DND-41 (cell line): Measurements from ENCODE around the gene MIP.
A peak's percentile ranks its signal among the peaks of the same experiment; 100 is the strongest.
"Not testable (repeated sequence)": the region's sequence is repeated elsewhere in the genome, so short reads cannot be mapped to it uniquely, and the experiment has no call there.

Experiments
- ATAC-seq: fragments of 200-7000 bp; cut with Tn5 transposase; 3 replicates; pipeline ENCODE4 v1.9.1; 2021; ENCODE audit warnings: low read depth; ENCODE audit not compliant: insufficient read depth
- DNase-seq: peaks from one replicate; pipeline ENCODE4 v3.0.0-alpha.2; 2020
- H2AFZ ChIP-seq: 2 replicates; pipeline ENCODE4 v1.6.0; 2012; ENCODE audit warnings: low read depth, low read length
- H3K27ac ChIP-seq: 2 replicates; pipeline ENCODE4 v1.5.1; 2012; ENCODE audit warnings: low read length, inconsistent platforms
- H3K27me3 ChIP-seq: fragments of 200-600 bp; sonication (generic); 2 replicates; pipeline ENCODE4 v1.6.0; 2012; ENCODE audit warnings: low read length, mild to moderate bottlenecking, inconsistent platforms; ENCODE audit not compliant: insufficient read depth, poor library complexity
- H3K36me3 ChIP-seq: 2 replicates; pipeline ENCODE4 v1.5.1; 2012; ENCODE audit warnings: low read length, inconsistent platforms; ENCODE audit not compliant: insufficient read depth
- H3K4me1 ChIP-seq: 2 replicates; pipeline ENCODE4 v1.5.1; 2012; ENCODE audit warnings: mild to moderate bottlenecking, low read length; ENCODE audit not compliant: insufficient read depth
- H3K4me2 ChIP-seq: 2 replicates; pipeline ENCODE4 v1.6.0; 2012; ENCODE audit warnings: mild to moderate bottlenecking, moderate library complexity, low read length, inconsistent platforms; ENCODE audit not compliant: insufficient read depth
- H3K4me3 ChIP-seq, 2 experiments: fragments of 200-600 bp in 1 of 2; shearing (Covaris generic) in 1 of 2; 2 replicates each; pipeline ENCODE4 v1.5.1; 2012 to 2016; ENCODE audit warnings: inconsistent platforms in 2 of 2, low read length in 2 of 2, mild to moderate bottlenecking in 2 of 2, low read depth in 1 of 2, moderate library complexity in 1 of 2
- H3K79me2 ChIP-seq: 2 replicates; pipeline ENCODE4 v1.6.0; 2012; ENCODE audit warnings: low read length, inconsistent platforms; ENCODE audit not compliant: insufficient read depth
- H3K9ac ChIP-seq: 2 replicates; pipeline ENCODE4 v1.6.0; 2012; ENCODE audit warnings: low read depth, mild to moderate bottlenecking, inconsistent platforms, low read length, moderate library complexity
- H3K9me3 ChIP-seq: 2 replicates; pipeline ENCODE4 v1.5.1; 2012; ENCODE audit warnings: low read length, moderate library complexity, mild to moderate bottlenecking, inconsistent platforms; ENCODE audit not compliant: insufficient read depth, severe bottlenecking
- H4K20me1 ChIP-seq: 2 replicates; pipeline ENCODE4 v1.6.0; 2012; ENCODE audit warnings: low read length; ENCODE audit not compliant: insufficient read depth
- CTCF ChIP-seq: IDR thresholded peaks from 2 replicates; pipeline ENCODE4 v1.5.1; 2012; ENCODE audit warnings: borderline replicate concordance, low read length, moderate library complexity, mild to moderate bottlenecking; ENCODE audit not compliant: poor library complexity, severe bottlenecking; ENCODE audit errors: extremely low read depth
- EZH2 ChIP-seq: IDR thresholded peaks from 3 replicates; pipeline ENCODE4 v1.6.1; 2012; ENCODE audit warnings: borderline replicate concordance, low read depth, mild to moderate bottlenecking, moderate library complexity, low read length, inconsistent platforms; ENCODE audit not compliant: severe bottlenecking

MIP gene

DNA sequence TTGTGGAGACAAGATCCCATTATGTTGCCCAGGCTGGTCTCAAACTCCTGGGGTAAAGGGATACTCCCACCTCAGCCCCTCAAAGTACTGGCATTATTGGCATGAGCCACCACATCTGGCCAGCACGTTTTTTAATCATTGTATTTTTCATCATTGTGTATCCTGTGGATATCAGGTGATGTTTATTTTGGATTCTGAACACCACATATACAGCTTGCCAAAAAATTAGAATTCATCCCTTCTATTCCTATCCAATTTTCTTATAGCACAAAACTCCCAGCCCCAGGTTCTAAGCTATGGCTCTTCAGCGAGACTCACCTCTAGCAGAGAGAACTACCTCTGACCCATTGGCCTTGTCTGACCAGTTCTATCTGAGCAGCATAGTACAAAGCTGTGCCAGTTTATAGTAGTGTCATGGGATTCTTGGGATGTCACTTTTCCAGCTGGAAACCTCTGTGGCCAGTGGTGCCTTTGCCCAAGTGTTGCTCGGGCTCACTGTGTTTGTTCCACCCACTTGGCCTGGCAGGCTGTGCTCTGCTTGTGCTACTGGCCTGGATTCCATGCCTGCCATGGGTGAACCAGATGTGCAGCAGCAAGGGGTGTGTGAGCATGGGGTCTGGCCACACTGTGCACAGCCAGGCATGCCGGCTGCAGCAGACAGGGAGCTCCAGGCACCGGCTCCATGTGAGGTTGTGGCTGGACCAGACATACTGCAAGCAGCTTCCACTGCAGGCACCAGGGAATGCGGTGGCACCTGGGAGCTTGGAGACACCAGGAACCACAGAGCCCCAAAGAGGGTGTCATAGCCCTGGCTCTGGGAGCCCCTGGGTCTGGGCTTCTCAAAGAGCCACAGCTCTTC, 42.4 kb downstream of the MIP start:
- no peaks in the 10 kb centered on the region for H3K27me3 ChIP-seq
- no peak overlapping the region for H3K4me3 ChIP-seq
- H4K20me1 ChIP-seq, result no peaks in the 10 kb centered on the region; the same call in 1 of the 2 replicates
- H3K9ac ChIP-seq, result no peak overlapping the region
- no peaks in the 10 kb centered on the region for H3K9me3 ChIP-seq
- H3K79me2 ChIP-seq, result no peaks in the 10 kb centered on the region
- no peak overlapping the region for H3K4me2 ChIP-seq
- TF ChIP-seq EZH2 (no peak), CTCF (no peak)
- DNase-seq, result no peak
- no peak overlapping the region for H2AFZ ChIP-seq
- peaks cover 29% of the 10 kb centered on the region for H3K36me3 ChIP-seq
- H3K4me1 ChIP-seq, result no peaks in the 10 kb centered on the region
- H3K27ac ChIP-seq, result no peak overlapping the region
- peak; percentile 18; the same call in 1 of the 3 replicates for ATAC-seq

GRCh38 chr12:56410768-56411167, 43.7 kb downstream of the MIP start:
- DNase-seq (no peak), ATAC-seq (no peak)
- Histone ChIP-seq H3K4me1 (no peaks in the 10 kb centered on the region), H4K20me1 (no peaks in the 10 kb centered on the region; the same call in 1 of the 2 replicates), H3K36me3 (peaks cover 16% of the 10 kb centered on the region; the same call in 1 of the 2 replicates), H2AFZ (no peak overlapping the region), H3K79me2 (no peaks in the 10 kb centered on the region), H3K9me3 (no peaks in the 10 kb centered on the region), H3K9ac (no peak overlapping the region), H3K4me3 (no peak overlapping the region), H3K27ac (no peak overlapping the region), H3K27me3 (no peaks in the 10 kb centered on the region), H3K4me2 (no peak overlapping the region)
- no peak for TF ChIP-seq EZH2
- TF ChIP-seq CTCF, result no peak

DNA sequence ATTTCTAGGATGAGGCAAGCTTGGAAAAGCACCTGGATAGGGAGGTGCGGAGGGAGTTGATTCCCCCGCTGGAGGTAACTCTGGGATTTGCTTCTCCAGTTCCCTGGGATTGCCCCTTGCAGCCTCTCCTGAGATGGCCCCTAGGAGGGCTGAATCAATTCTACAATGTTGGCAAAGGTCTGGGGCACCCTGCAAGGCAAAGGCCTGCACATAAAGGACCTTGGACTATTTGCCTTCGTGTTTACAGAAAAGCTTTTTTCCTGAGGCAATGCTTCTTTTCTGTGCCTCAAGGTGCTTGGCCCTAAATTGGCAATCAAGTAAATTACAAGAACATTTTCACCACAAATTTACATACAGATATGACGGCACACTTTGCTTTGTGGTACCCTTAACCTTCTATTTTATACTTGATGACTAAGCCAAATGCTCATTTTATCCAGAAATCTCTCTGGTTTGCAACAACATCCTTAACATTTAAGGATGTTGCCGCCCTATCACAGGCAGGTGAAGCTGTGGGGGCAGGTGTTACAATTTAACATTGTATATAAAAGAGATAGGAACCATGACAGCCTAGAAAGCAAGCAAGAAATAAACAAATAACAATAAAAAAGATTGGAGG, 45.5 kb downstream of the MIP start:
- no peak overlapping the region for H3K27ac ChIP-seq
- H3K36me3 ChIP-seq, result peaks cover 8% of the 10 kb centered on the region; the same call in 1 of the 2 replicates
- TF ChIP-seq EZH2 (no peak), CTCF (no peak)
- H4K20me1 ChIP-seq, result no peaks in the 10 kb centered on the region; the same call in 1 of the 2 replicates
- no peaks in the 10 kb centered on the region for H3K4me1 ChIP-seq
- H3K4me2 ChIP-seq, result no peak overlapping the region
- H3K79me2 ChIP-seq, result no peaks in the 10 kb centered on the region
- H3K4me3 ChIP-seq, result no peak overlapping the region
- no peak overlapping the region for H3K9ac ChIP-seq
- no peaks in the 10 kb centered on the region for H3K9me3 ChIP-seq
- ATAC-seq (no peak), DNase-seq (no peak)
- H3K27me3 ChIP-seq, result no peaks in the 10 kb centered on the region
- H2AFZ ChIP-seq, result no peak overlapping the region

GRCh38 chr12:56404227-56404626, 50.2 kb downstream of the MIP start:
- not testable (repeated sequence) for H2AFZ ChIP-seq, H3K4me1 ChIP-seq, H3K79me2 ChIP-seq, H3K4me3 ChIP-seq, ATAC-seq, H4K20me1 ChIP-seq, H3K27ac ChIP-seq, DNase-seq, H3K36me3 ChIP-seq, H3K9ac ChIP-seq, H3K27me3 ChIP-seq, H3K9me3 ChIP-seq, H3K4me2 ChIP-seq

DNA sequence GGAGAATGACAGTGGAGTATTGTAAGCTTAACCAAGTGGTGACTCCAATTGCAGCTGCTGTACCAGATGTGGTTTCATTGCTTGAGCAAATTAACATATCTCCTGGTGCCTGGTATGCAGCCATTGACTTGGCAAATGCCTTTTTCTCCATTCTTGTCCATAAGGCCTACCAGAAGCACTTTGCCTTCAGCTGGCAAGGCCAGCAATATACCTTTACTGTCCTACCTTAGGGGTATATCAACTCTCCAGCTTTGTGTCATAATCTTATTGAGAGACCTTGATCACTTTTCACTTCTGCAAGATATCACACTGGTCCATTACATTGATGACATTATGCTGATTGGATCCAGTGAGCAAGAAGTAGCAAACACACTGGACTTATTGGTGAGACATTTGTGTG, 52.8 kb downstream of the MIP start:
- not testable (repeated sequence) for H3K36me3 ChIP-seq, H3K27ac ChIP-seq, H4K20me1 ChIP-seq, H3K9me3 ChIP-seq, H3K79me2 ChIP-seq, H3K4me2 ChIP-seq, H2AFZ ChIP-seq, H3K27me3 ChIP-seq, H3K9ac ChIP-seq, H3K4me3 ChIP-seq, DNase-seq, ATAC-seq, H3K4me1 ChIP-seq
